ENCODE data around the gene SLC12A6. TPM values are rescaled to one million over a fixed set of nuclear protein-coding genes. Genes with fewer than 3 reads are reported as not detected.
"Not testable (repeated sequence)": the region's sequence is repeated elsewhere in the genome, so short reads cannot be mapped to it uniquely, and the experiment has no call there.

The SLC12A6 gene
- total RNA-seq, 1 donor: 40.9 TPM

- H3K79me2 ChIP-seq (ENCODE audit: insufficient read depth, low read length): no peaks in the 10 kb centered on the region
- no peak overlapping the region for H2AFZ ChIP-seq (ENCODE audit: low read length)
- no peak overlapping the region for H3K4me3 ChIP-seq (ENCODE audit: insufficient read depth, low read length)
- DNase-seq (ENCODE audit: insufficient read length, low spot score, missing footprints): no peak
- no peaks in the 10 kb centered on the region for H3K4me1 ChIP-seq (ENCODE audit: insufficient read depth, low read length)
- no peaks in the 10 kb centered on the region for H3K36me3 ChIP-seq (ENCODE audit: insufficient read depth, low read length)
- no peaks in the 10 kb centered on the region for H3K27me3 ChIP-seq (ENCODE audit: insufficient read depth, low read length)
- no peak overlapping the region for H3K4me2 ChIP-seq (ENCODE audit: insufficient read depth, low read length)
- no peaks in the 10 kb centered on the region for H3K9me3 ChIP-seq (ENCODE audit: low read depth, low read length)
- TF ChIP-seq CTCF (IDR thresholded peaks at IDR 0.05; ENCODE audit: extremely low read depth, low read depth, low read length): no peak
- H3K27ac ChIP-seq (ENCODE audit: low read depth, low read length): no peak overlapping the region
- no peaks in the 10 kb centered on the region for H4K20me1 ChIP-seq (ENCODE audit: insufficient read depth, low read length)
These were observed 12.2 kb upstream of the SLC12A6 start for GRCh38 chr15:34349769-34350168.

- no peak overlapping the region for H3K4me3 ChIP-seq (ENCODE audit: insufficient read depth, low read length)
- no peaks in the 10 kb centered on the region for H3K36me3 ChIP-seq (ENCODE audit: insufficient read depth, low read length)
- no peak overlapping the region for H3K27ac ChIP-seq (ENCODE audit: low read depth, low read length)
- H2AFZ ChIP-seq (ENCODE audit: low read length): no peak overlapping the region
- no peaks in the 10 kb centered on the region for H3K4me1 ChIP-seq (ENCODE audit: insufficient read depth, low read length)
- TF ChIP-seq CTCF (IDR thresholded peaks at IDR 0.05; ENCODE audit: extremely low read depth, low read depth, low read length): no peak
- H3K79me2 ChIP-seq (ENCODE audit: insufficient read depth, low read length): no peaks in the 10 kb centered on the region
- no peak overlapping the region for H3K4me2 ChIP-seq (ENCODE audit: insufficient read depth, low read length)
- no peaks in the 10 kb centered on the region for H4K20me1 ChIP-seq (ENCODE audit: insufficient read depth, low read length)
- H3K27me3 ChIP-seq (ENCODE audit: insufficient read depth, low read length): no peaks in the 10 kb centered on the region
- H3K9me3 ChIP-seq (ENCODE audit: low read depth, low read length): no peaks in the 10 kb centered on the region
- no peak for DNase-seq (ENCODE audit: insufficient read length, low spot score, missing footprints)
These were observed 11.2 kb upstream of the SLC12A6 start for GRCh38 chr15:34348735-34349300.

GRCh38 chr15:34347951-34348638, 10.5 kb upstream of the SLC12A6 start:
- TF ChIP-seq CTCF (IDR thresholded peaks at IDR 0.05; ENCODE audit: extremely low read depth, low read depth, low read length): no peak
- H3K4me2 ChIP-seq (ENCODE audit: insufficient read depth, low read length): no peak overlapping the region
- no peak overlapping the region for H3K27ac ChIP-seq (ENCODE audit: low read depth, low read length)
- H3K4me1 ChIP-seq (ENCODE audit: insufficient read depth, low read length): no peaks in the 10 kb centered on the region
- no peaks in the 10 kb centered on the region for H3K79me2 ChIP-seq (ENCODE audit: insufficient read depth, low read length)
- no peaks in the 10 kb centered on the region for H3K36me3 ChIP-seq (ENCODE audit: insufficient read depth, low read length)
- no peaks in the 10 kb centered on the region for H3K9me3 ChIP-seq (ENCODE audit: low read depth, low read length)
- no peak for DNase-seq (ENCODE audit: insufficient read length, low spot score, missing footprints)
- no peak overlapping the region for H3K4me3 ChIP-seq (ENCODE audit: insufficient read depth, low read length)
- H2AFZ ChIP-seq (ENCODE audit: low read length): no peak overlapping the region
- no peaks in the 10 kb centered on the region for H4K20me1 ChIP-seq (ENCODE audit: insufficient read depth, low read length)
- H3K27me3 ChIP-seq (ENCODE audit: insufficient read depth, low read length): no peaks in the 10 kb centered on the region

- H3K4me1 ChIP-seq (ENCODE audit: insufficient read depth, low read length): peaks cover 3% of the 10 kb centered on the region
- no peaks in the 10 kb centered on the region for H3K9me3 ChIP-seq (ENCODE audit: low read depth, low read length)
- peak within 1 kb of the TSS; percentile 90 for H3K27ac ChIP-seq (ENCODE audit: low read depth, low read length)
- peak within 1 kb of the TSS; percentile 99 for H2AFZ ChIP-seq (ENCODE audit: low read length)
- peak; percentile 94 for DNase-seq (ENCODE audit: insufficient read length, low spot score, missing footprints)
- peak within 1 kb of the TSS; percentile 96 for H3K4me3 ChIP-seq (ENCODE audit: insufficient read depth, low read length)
- H3K4me2 ChIP-seq (ENCODE audit: insufficient read depth, low read length): peak within 1 kb of the TSS; percentile 76
- H3K79me2 ChIP-seq (ENCODE audit: insufficient read depth, low read length): peaks cover 34% of the 10 kb centered on the region
- H4K20me1 ChIP-seq (ENCODE audit: insufficient read depth, low read length): peaks cover 3% of the 10 kb centered on the region
- no peaks in the 10 kb centered on the region for H3K27me3 ChIP-seq (ENCODE audit: insufficient read depth, low read length)
- H3K36me3 ChIP-seq (ENCODE audit: insufficient read depth, low read length): peaks cover 22% of the 10 kb centered on the region
- TF ChIP-seq CTCF (IDR thresholded peaks at IDR 0.05; ENCODE audit: extremely low read depth, low read depth, low read length): peak; percentile 100
These were observed 5.4 kb upstream of the SLC12A6 start, which contains the start of the genes NOP10 and NUTM1 for GRCh38 chr15:34342737-34343575. TSS of gene NOP10 (minus strand) at chr15:34343136. CDS start at chr15:34343073, 63 bp downstream. TSS of gene NUTM1 (plus strand) at chr15:34343315. CDS start at chr15:34343697, 382 bp downstream.

- Histone ChIP-seq H3K27ac (ENCODE audit: low read depth, low read length) (peak overlapping the region; percentile 90), H3K4me3 (ENCODE audit: insufficient read depth, low read length) (peak overlapping the region; percentile 96), H3K79me2 (ENCODE audit: insufficient read depth, low read length) (peaks cover 38% of the 10 kb centered on the region), H3K4me2 (ENCODE audit: insufficient read depth, low read length) (peak overlapping the region; percentile 76), H3K36me3 (ENCODE audit: insufficient read depth, low read length) (peaks cover 22% of the 10 kb centered on the region), H2AFZ (ENCODE audit: low read length) (peak overlapping the region; percentile 99)
- not testable (repeated sequence) for DNase-seq (ENCODE audit: insufficient read length, low spot score, missing footprints); H3K4me1 ChIP-seq (ENCODE audit: insufficient read depth, low read length); H3K27me3 ChIP-seq (ENCODE audit: insufficient read depth, low read length); H3K9me3 ChIP-seq (ENCODE audit: low read depth, low read length); H4K20me1 ChIP-seq (ENCODE audit: insufficient read depth, low read length)
These were observed 4.7 kb upstream of the SLC12A6 start for GRCh38 chr15:34342213-34342736.

Data from osteoblast (primary cell).